Measurements from ENCODE around the gene ATG7.

GRCh38 chr3:11476735-11477144 is 204.5 kb downstream of the ATG7 start:
- no peak for TF ChIP-seq CTCF (IDR thresholded peaks at IDR 0.05)
- no peak for TF ChIP-seq POLR2AphosphoS5 (IDR thresholded peaks at IDR 0.05; ENCODE audit: low read depth, low read length)
- TF ChIP-seq SIN3A (IDR thresholded peaks at IDR 0.05; ENCODE audit: borderline replicate concordance, insufficient read depth, low read depth, low read length), result no peak
